Peyer's patch (tissue), 4 donors: ENCODE data around the gene MASP1. TPM values are rescaled to one million over a fixed set of nuclear protein-coding genes. Genes with fewer than 3 reads are reported as not detected.
"Not testable (repeated sequence)": the region's sequence is repeated elsewhere in the genome, so short reads cannot be mapped to it uniquely, and the experiment has no call there.

Experiments
- DNase-seq, 3 donors: peaks; one replicate each; pipeline ENCODE4 v3.0.0-alpha.2; 2017 to 2019
- H3K27ac ChIP-seq, 4 donors: fragments of 200-600 bp; sonication (generic); one replicate each; pipeline ENCODE4 v1.5.1; 2016 to 2019
- H3K27me3 ChIP-seq, 2 donors: fragments of 200-600 bp; sonication (generic); one replicate each; pipeline ENCODE4 v1.5.1; 2019
- H3K36me3 ChIP-seq, 3 donors: fragments of 200-600 bp; sonication (generic); one replicate each; pipeline ENCODE4 v1.5.1; 2016 to 2019
- H3K4me1 ChIP-seq, 4 donors: fragments of 200-600 bp; sonication (generic); one replicate each; pipeline ENCODE4 v1.5.1; 2016 to 2019
- H3K4me3 ChIP-seq, 4 donors: fragments of 200-600 bp; sonication (generic); 1 replicate in 3 of 4; 2 replicates in 1 of 4; pipeline ENCODE4 v1.5.1; 2016 to 2019; ENCODE audit warnings: mild to moderate bottlenecking in 1 of 4
- H3K9me3 ChIP-seq, 4 donors: fragments of 200-600 bp; sonication (generic); one replicate each; pipeline ENCODE4 v1.5.1; 2016 to 2019; ENCODE audit warnings: mild to moderate bottlenecking in 1 of 4
- POLR2A ChIP-seq, 2 donors: fragments of 450-650 bp; IDR thresholded peaks; one replicate each; pipeline ENCODE4 v1.5.1; 2017; ENCODE audit warnings: antibody characterized with exemption in 2 of 2, mild to moderate bottlenecking in 2 of 2, moderate library complexity in 2 of 2
- total RNA-seq, 4 donors: library from RNA; depleted of rRNA; stranded (reverse); fragments of >200 nt; gene quantifications; one replicate each; pipeline ENCODE4 v1.1.0, GENCODE V29; 2016
- TF ChIP-seq, protein P1 (sequence below), 6 experiments: fragments of 450-650 bp in 4 of 6; fragments of 200-600 bp in 2 of 6; sonication (generic) in 1 of 6; IDR thresholded peaks; one replicate each; pipeline ENCODE4 v1.5.1; 2017 to 2019; ENCODE audit warnings: antibody characterized with exemption in 6 of 6, mild to moderate bottlenecking in 3 of 6, moderate library complexity in 1 of 6

Gene MASP1
- total RNA-seq, 4 donors from 2014 or later, result 0.70 to 4.2 (median 1.4) TPM

GRCh38 chr3:187207062-187207461, 84.5 kb downstream of the MASP1 start:
- TF ChIP-seq POLR2A (IDR thresholded peaks at IDR 0.05), result no peak
- TF ChIP-seq, protein P1, sequence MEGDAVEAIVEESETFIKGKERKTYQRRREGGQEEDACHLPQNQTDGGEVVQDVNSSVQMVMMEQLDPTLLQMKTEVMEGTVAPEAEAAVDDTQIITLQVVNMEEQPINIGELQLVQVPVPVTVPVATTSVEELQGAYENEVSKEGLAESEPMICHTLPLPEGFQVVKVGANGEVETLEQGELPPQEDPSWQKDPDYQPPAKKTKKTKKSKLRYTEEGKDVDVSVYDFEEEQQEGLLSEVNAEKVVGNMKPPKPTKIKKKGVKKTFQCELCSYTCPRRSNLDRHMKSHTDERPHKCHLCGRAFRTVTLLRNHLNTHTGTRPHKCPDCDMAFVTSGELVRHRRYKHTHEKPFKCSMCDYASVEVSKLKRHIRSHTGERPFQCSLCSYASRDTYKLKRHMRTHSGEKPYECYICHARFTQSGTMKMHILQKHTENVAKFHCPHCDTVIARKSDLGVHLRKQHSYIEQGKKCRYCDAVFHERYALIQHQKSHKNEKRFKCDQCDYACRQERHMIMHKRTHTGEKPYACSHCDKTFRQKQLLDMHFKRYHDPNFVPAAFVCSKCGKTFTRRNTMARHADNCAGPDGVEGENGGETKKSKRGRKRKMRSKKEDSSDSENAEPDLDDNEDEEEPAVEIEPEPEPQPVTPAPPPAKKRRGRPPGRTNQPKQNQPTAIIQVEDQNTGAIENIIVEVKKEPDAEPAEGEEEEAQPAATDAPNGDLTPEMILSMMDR (IDR thresholded peaks at IDR 0.05), result no peak
- Histone ChIP-seq H3K36me3 (no peaks in the 10 kb centered on the region), H3K27ac (no peak overlapping the region), H3K4me3 (no peak overlapping the region), H3K9me3 (no peaks in the 10 kb centered on the region), H3K4me1 (peaks cover 0 to 25% (median 0%) of the 10 kb centered on the region in 4 donors), H3K27me3 (no peaks in the 10 kb centered on the region)
- no peak for DNase-seq

GRCh38 chr3:187205683-187206082, 85.9 kb downstream of the MASP1 start:
- Histone ChIP-seq H3K36me3 (no peaks in the 10 kb centered on the region), H3K4me1 (peaks cover 0 to 23% (median 0%) of the 10 kb centered on the region in 4 donors), H3K27me3 (no peaks in the 10 kb centered on the region), H3K4me3 (no peak overlapping the region), H3K9me3 (no peaks in the 10 kb centered on the region), H3K27ac (no peak overlapping the region)
- TF ChIP-seq, protein P1 (IDR thresholded peaks at IDR 0.05), result no peak
- DNase-seq, result no peak

DNA sequence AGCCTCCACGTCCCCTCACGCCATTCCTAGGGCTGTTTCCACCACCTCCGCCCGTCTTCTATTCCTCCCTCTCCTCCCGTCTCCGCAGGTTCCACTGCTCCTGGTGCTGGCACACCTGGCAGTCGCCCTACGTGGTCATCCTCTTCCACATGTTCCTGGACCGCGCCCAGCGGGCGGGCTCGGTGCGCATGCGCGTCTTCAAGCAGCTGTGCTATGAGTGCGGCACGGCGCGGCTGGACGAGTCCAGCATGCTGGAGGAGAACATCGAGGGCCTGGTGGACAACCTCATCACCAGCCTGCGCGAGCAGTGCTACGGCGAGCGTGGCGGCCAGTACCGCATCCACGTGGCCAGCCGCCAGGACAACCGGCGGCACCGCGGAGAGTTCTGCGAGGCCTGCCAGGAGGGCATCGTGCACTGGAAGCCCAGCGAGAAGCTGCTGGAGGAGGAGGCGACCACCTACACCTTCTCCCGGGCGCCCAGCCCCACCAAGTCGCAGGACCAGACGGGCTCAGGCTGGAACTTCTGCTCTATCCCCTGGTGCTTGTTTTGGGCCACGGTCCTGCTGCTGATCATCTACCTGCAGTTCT, 92.0 kb downstream of the MASP1 start:
- H3K27ac ChIP-seq, H3K4me3 ChIP-seq, H3K9me3 ChIP-seq, H3K36me3 ChIP-seq, H3K4me1 ChIP-seq, H3K27me3 ChIP-seq, DNase-seq: not testable (repeated sequence)

GRCh38 chr3:187198490-187198889, 93.0 kb downstream of the MASP1 start:
- H3K27me3 ChIP-seq, result no peaks in the 10 kb centered on the region
- no peaks in the 10 kb centered on the region for H3K36me3 ChIP-seq
- H3K27ac ChIP-seq, result no peak overlapping the region
- no peaks in the 10 kb centered on the region for H3K4me1 ChIP-seq
- no peaks in the 10 kb centered on the region for H3K9me3 ChIP-seq
- no peak overlapping the region for H3K4me3 ChIP-seq
- no peak for TF ChIP-seq POLR2A (IDR thresholded peaks at IDR 0.05)
- TF ChIP-seq, protein P1 (IDR thresholded peaks at IDR 0.05), result no peak
- DNase-seq, result no peak

GRCh38 chr3:187197335-187197649, 94.2 kb downstream of the MASP1 start, which contains the start of gene RTP1:
Gene RTP1, plus strand, starts transcription at chr3:187197486. Its CDS starts 30 bp downstream, at chr3:187197516.
- Histone ChIP-seq H3K27me3 (no peaks in the 10 kb centered on the region), H3K4me3 (no peak within 1 kb of the TSS), H3K27ac (no peak within 1 kb of the TSS), H3K9me3 (no peaks in the 10 kb centered on the region), H3K36me3 (no peaks in the 10 kb centered on the region), H3K4me1 (no peaks in the 10 kb centered on the region)
- no peak for TF ChIP-seq POLR2A (IDR thresholded peaks at IDR 0.05)
- TF ChIP-seq, protein P1 (IDR thresholded peaks at IDR 0.05), result no peak
- DNase-seq, result no peak

DNA sequence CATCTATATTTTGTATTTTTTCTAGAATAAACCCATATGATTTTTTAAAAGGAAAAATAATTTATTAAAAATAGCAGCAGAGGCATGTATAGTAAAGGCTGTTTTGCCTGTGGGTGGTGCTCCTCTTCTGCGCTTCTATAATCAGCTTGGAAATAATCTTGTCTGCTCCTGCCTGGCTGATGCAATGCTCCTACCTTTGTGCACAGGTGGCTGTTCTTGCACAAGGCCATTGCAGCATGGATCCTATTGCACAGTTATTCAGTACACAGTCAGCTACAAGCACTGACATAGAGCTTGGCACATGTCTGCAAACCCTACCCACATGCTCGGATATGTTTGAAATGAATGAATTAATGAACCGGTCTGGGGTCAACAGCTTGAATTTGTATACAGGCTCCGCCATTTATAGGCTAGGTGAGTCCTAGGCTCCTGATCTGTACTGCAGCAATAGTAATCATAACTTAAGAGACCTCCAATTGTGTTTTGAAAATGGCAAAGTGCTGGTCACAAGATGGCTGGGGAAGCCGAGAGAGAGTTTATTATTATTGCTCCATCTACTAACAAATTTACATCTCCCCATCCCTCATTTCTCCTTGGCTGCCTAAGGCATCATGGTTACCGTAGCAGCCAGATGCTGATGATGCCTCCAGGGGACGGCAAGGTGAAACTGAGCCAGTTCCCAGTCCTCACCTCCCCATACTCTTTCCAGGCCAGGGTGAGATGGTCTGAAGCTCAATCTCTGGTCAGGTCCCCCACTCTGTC, 94.8 kb downstream of the MASP1 start:
- Histone ChIP-seq H3K36me3 (no peaks in the 10 kb centered on the region), H3K27me3 (no peaks in the 10 kb centered on the region), H3K27ac (no peak overlapping the region), H3K4me3 (no peak overlapping the region), H3K9me3 (no peaks in the 10 kb centered on the region), H3K4me1 (no peaks in the 10 kb centered on the region)
- TF ChIP-seq, protein P1 (IDR thresholded peaks at IDR 0.05), result no peak
- DNase-seq, result no peak
